Measurements from ENCODE around the gene HAND1. TPM values are rescaled to one million over a fixed set of nuclear protein-coding genes. Genes with fewer than 3 reads are reported as not detected.
A peak's percentile ranks its signal among the peaks of the same experiment; 100 is the strongest.

Gene HAND1
- total and polyA plus RNA-seq, 2 experiments from 2014 or later, result not detected

DNA sequence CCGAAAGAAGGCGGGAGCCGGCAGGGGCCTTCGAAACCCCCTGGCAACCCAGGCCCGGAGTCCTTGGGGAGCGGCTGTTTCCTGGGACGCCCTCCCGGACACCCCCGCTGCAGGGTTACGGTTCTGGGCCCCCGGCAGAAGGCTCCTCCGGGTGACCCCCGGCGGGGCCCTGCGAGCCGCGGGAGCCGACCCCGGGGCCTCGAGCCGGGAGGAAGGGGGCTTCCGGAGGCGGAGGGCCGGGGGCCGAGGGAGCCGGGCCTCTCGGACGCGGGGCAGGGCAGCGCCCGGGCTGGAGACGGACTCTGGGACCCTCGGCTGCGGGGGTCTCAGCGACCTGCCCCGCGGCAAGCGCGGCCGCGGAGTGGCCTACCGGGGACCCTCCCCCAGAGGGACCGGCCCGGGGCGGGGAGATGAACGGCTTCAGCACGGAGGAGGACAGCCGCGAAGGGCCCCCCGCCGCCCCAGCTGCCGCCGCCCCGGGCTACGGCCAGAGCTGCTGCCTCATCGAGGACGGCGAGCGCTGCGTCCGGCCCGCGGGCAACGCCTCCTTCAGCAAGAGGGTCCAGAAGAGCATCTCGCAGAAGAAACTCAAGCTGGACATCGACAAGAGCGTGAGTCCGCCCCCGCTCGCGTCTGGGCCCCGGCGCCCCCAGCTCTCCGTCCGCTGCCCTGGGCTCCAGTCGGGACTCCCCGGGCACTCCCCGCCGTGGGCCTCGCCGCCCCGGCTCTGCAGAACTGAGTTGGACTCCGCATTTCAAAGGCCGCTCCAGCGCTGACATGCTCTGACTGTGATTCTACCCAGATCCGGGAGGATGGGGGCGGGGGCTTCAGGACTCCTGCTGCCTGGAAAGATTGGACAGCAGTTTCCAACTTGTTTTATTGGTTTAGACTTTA lies 31.6 kb downstream of the HAND1 start:
- Histone ChIP-seq H3K4me1 (ENCODE audit: insufficient read depth) (peaks cover 12% of the 10 kb centered on the region), H3K27ac (ENCODE audit: low read depth) (no peak overlapping the region), H3F3A (replicated peaks; ENCODE audit: low read depth) (0 out of 2 replicates have a peak, but pooled peaks cover 3% of the 10 kb centered on the region), H2AFZ (peak overlapping the region; percentile 58; the same call in 1 of the 2 replicates), H3K36me3 (ENCODE audit: insufficient read depth) (peaks cover 1% of the 10 kb centered on the region; the same call in 1 of the 2 replicates), H3K27me3 (ENCODE audit: insufficient read depth) (peaks cover 20% of the 10 kb centered on the region), H3K4me3 (peak overlapping the region; percentile 98), H3K9me2 (ENCODE audit: insufficient read depth) (no peaks in the 10 kb centered on the region), H3K4me2 (peak overlapping the region; percentile 84), H3K79me2 (replicated peaks; ENCODE audit: insufficient read depth) (peaks cover 26% of the 10 kb centered on the region), H4K20me1 (replicated peaks; ENCODE audit: insufficient read depth) (peaks cover 20% of the 10 kb centered on the region)
- Mint-ChIP-seq H3K9me3 (no peaks in the 10 kb centered on the region), H3K27ac (no peak overlapping the region), H3K36me3 (ENCODE audit: low read depth) (peaks cover 4% of the 10 kb centered on the region; the same call in 2 of the 3 replicates), H3K4me1 (peaks cover 14% of the 10 kb centered on the region; the same call in 2 of the 3 replicates), H3K27me3 (ENCODE audit: insufficient read depth, low read depth, poor library complexity) (peaks cover 18% of the 10 kb centered on the region), H3K4me3 (peak overlapping the region; percentile 85)
- ATAC-seq, result peak; percentile 27
- peak; percentile 65 for DNase-seq (ENCODE audit: low spot score)
- no peak for TF ChIP-seq ZNF331 (CRISPR knock-in tag; IDR thresholded peaks at IDR 0.05; ENCODE audit: low read depth)
- TF ChIP-seq EZH2 (IDR thresholded peaks at IDR 0.05; ENCODE audit: low read depth, unreplicated experiment), result peak; percentile 31
- no peak for TF ChIP-seq STAT1 (IDR thresholded peaks at IDR 0.05; ENCODE audit: unreplicated experiment)

DNA sequence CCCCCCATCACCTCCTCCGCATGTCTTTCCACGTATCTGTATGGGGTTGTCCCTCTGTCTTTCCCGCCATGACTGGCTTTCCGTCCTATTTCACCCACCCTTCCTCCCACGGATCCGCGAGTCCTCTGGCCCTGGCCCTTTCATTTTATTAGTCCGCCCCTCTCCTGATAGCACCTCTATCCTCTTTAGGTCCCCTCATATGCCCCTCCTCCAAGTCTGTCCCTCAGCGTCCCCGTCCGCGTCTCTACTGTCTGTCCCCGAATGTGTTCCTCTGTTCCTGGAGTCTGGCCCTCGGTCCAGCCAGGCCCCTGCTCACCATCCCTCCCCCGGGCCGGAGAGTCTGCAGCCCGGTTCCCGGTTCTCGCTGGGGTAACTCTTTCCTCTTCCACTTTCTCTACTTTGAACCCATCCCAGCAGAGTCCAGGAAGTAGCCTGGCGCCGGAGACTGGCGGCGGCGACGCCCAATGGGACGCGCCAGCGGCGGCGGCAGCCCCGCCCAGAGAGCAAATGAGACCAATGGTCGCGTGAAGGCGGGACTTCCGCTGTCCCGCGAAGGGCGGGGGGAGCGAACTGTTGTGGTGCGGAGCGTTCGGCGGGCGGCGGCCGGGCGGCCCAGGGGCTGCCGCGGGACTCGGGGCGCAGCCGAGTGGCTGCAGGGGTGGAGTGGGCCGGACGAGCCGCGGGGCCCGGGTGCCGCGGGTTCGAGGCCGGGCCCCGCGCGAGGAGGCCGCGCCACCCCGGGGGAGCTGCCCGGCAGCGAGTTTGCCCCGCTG lies 32.4 kb downstream of the HAND1 start, which contains the start of gene SAP30L:
TSS of gene SAP30L (plus strand) at position 576 of the 773 bp plus-strand sequence. CDS start 608 bp downstream, outside the sequence.
- Mint-ChIP-seq H3K27me3 (ENCODE audit: insufficient read depth, low read depth, poor library complexity) (peaks cover 18% of the 10 kb centered on the region), H3K4me1 (peaks cover 14% of the 10 kb centered on the region; the same call in 2 of the 3 replicates), H3K4me3 (peak within 1 kb of the TSS; percentile 98), H3K36me3 (ENCODE audit: low read depth) (peaks cover 6% of the 10 kb centered on the region; the same call in 2 of the 3 replicates), H3K9me3 (no peaks in the 10 kb centered on the region), H3K27ac (peak within 1 kb of the TSS; percentile 80)
- Histone ChIP-seq H3K36me3 (ENCODE audit: insufficient read depth) (peaks cover 4% of the 10 kb centered on the region; the same call in 1 of the 2 replicates), H3K4me1 (ENCODE audit: insufficient read depth) (peaks cover 12% of the 10 kb centered on the region), H3K27me3 (ENCODE audit: insufficient read depth) (peaks cover 20% of the 10 kb centered on the region), H3F3A (replicated peaks; ENCODE audit: low read depth) (0 out of 2 replicates have a peak, but pooled peaks cover 3% of the 10 kb centered on the region), H3K4me2 (peak within 1 kb of the TSS; percentile 98), H3K27ac (ENCODE audit: low read depth) (no peak within 1 kb of the TSS), H2AFZ (peak within 1 kb of the TSS; percentile 99), H3K9me2 (ENCODE audit: insufficient read depth) (no peaks in the 10 kb centered on the region), H3K4me3 (peak within 1 kb of the TSS; percentile 98), H3K79me2 (replicated peaks; ENCODE audit: insufficient read depth) (peaks cover 26% of the 10 kb centered on the region), H4K20me1 (replicated peaks; ENCODE audit: insufficient read depth) (peaks cover 20% of the 10 kb centered on the region)
- peak; percentile 96 for DNase-seq (ENCODE audit: low spot score)
- TF ChIP-seq, protein P1, sequence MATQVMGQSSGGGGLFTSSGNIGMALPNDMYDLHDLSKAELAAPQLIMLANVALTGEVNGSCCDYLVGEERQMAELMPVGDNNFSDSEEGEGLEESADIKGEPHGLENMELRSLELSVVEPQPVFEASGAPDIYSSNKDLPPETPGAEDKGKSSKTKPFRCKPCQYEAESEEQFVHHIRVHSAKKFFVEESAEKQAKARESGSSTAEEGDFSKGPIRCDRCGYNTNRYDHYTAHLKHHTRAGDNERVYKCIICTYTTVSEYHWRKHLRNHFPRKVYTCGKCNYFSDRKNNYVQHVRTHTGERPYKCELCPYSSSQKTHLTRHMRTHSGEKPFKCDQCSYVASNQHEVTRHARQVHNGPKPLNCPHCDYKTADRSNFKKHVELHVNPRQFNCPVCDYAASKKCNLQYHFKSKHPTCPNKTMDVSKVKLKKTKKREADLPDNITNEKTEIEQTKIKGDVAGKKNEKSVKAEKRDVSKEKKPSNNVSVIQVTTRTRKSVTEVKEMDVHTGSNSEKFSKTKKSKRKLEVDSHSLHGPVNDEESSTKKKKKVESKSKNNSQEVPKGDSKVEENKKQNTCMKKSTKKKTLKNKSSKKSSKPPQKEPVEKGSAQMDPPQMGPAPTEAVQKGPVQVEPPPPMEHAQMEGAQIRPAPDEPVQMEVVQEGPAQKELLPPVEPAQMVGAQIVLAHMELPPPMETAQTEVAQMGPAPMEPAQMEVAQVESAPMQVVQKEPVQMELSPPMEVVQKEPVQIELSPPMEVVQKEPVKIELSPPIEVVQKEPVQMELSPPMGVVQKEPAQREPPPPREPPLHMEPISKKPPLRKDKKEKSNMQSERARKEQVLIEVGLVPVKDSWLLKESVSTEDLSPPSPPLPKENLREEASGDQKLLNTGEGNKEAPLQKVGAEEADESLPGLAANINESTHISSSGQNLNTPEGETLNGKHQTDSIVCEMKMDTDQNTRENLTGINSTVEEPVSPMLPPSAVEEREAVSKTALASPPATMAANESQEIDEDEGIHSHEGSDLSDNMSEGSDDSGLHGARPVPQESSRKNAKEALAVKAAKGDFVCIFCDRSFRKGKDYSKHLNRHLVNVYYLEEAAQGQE (IDR thresholded peaks at IDR 0.05; ENCODE audit: unreplicated experiment), result no peak
- TF ChIP-seq POLR2AphosphoS5 (IDR thresholded peaks at IDR 0.05; ENCODE audit: low read depth), result peak; percentile 77
- TF ChIP-seq CREB1 (CRISPR knock-in tag; IDR thresholded peaks at IDR 0.05; ENCODE audit: low read depth), result peak; percentile 21; the same call in 1 of the 2 replicates
- TF ChIP-seq CTCF (conservative IDR thresholded peaks at IDR 0.05; ENCODE audit: low read depth in 2 of 2), result no peak
- peak; percentile 88 for ATAC-seq
